Osteoblast (primary cell): Measurements from ENCODE around the gene PGBD5. TPM values are rescaled to one million over a fixed set of nuclear protein-coding genes. Genes with fewer than 3 reads are reported as not detected.

Source experiments
- DNase-seq: peaks from one replicate; pipeline ENCODE4 v3.0.0; 2011; ENCODE audit warnings: low spot score, mixed read lengths; ENCODE audit not compliant: insufficient read length; ENCODE audit errors: missing footprints
- H2AFZ ChIP-seq: 2 replicates; pipeline ENCODE4 v1.6.0; 2011; ENCODE audit warnings: mild to moderate bottlenecking, low read length
- H3K27ac ChIP-seq: 2 replicates; pipeline ENCODE4 v1.5.1; 2011; ENCODE audit warnings: mild to moderate bottlenecking, low read depth, low read length, moderate library complexity
- H3K27me3 ChIP-seq: 2 replicates; pipeline ENCODE4 v1.6.0; 2012; ENCODE audit warnings: mild to moderate bottlenecking, control low read depth, inconsistent platforms, low read length, moderate library complexity; ENCODE audit not compliant: insufficient read depth
- H3K36me3 ChIP-seq: 2 replicates; pipeline ENCODE4 v1.5.1; 2011; ENCODE audit warnings: mild to moderate bottlenecking, low read length, control low read depth, moderate library complexity; ENCODE audit not compliant: insufficient read depth
- H3K4me1 ChIP-seq: 2 replicates; pipeline ENCODE4 v1.5.1; 2011; ENCODE audit warnings: mild to moderate bottlenecking, low read length, control low read depth, moderate library complexity; ENCODE audit not compliant: insufficient read depth
- H3K4me2 ChIP-seq: 2 replicates; pipeline ENCODE4 v1.6.0; 2011; ENCODE audit warnings: mild to moderate bottlenecking, low read length; ENCODE audit not compliant: insufficient read depth
- H3K4me3 ChIP-seq: fragments of 200-600 bp; sonication (generic); 3 replicates; pipeline ENCODE4 v1.5.1; 2012; ENCODE audit warnings: mild to moderate bottlenecking, low read length, inconsistent platforms; ENCODE audit not compliant: insufficient read depth
- H3K79me2 ChIP-seq: 2 replicates; pipeline ENCODE4 v1.6.0; 2012; ENCODE audit warnings: mild to moderate bottlenecking, low read length, control low read depth, inconsistent platforms; ENCODE audit not compliant: insufficient read depth
- H3K9me3 ChIP-seq: 2 replicates; pipeline ENCODE4 v1.5.1; 2011; ENCODE audit warnings: low read depth, low read length, control low read depth
- H4K20me1 ChIP-seq: 2 replicates; pipeline ENCODE4 v1.6.0; 2012; ENCODE audit warnings: mild to moderate bottlenecking, low read length, control low read depth; ENCODE audit not compliant: insufficient read depth
- CTCF ChIP-seq: IDR thresholded peaks from 2 replicates; pipeline ENCODE4 v1.5.1; 2011; ENCODE audit warnings: mild to moderate bottlenecking, low read depth, low read length, moderate library complexity; ENCODE audit errors: extremely low read depth
- total RNA-seq: library from RNA; depleted of rRNA; stranded (reverse); fragments of >200 nt; gene quantifications from 2 replicates; pipeline ENCODE4 v1.2.3, GENCODE V29; 2012

The PGBD5 gene
- total RNA-seq, 1 donor, result under 0.01 TPM

- Histone ChIP-seq H3K4me3 (no peak overlapping the region), H3K4me1 (no peaks in the 10 kb centered on the region), H3K27ac (no peak overlapping the region), H3K79me2 (no peaks in the 10 kb centered on the region), H3K36me3 (no peaks in the 10 kb centered on the region), H3K9me3 (no peaks in the 10 kb centered on the region), H3K4me2 (no peak overlapping the region), H4K20me1 (no peaks in the 10 kb centered on the region), H3K27me3 (no peaks in the 10 kb centered on the region), H2AFZ (no peak overlapping the region)
- no peak for TF ChIP-seq CTCF
- DNase-seq, result no peak
These were observed 9.7 kb downstream of the PGBD5 start for GRCh38 chr1:230416430-230416829.

GRCh38 chr1:230415405-230416132 lies 10.6 kb downstream of the PGBD5 start:
- Histone ChIP-seq H3K4me3 (no peak overlapping the region), H3K9me3 (no peaks in the 10 kb centered on the region), H3K36me3 (no peaks in the 10 kb centered on the region), H3K27me3 (no peaks in the 10 kb centered on the region), H3K4me2 (no peak overlapping the region), H2AFZ (no peak overlapping the region), H3K27ac (no peak overlapping the region), H3K4me1 (no peaks in the 10 kb centered on the region), H3K79me2 (no peaks in the 10 kb centered on the region), H4K20me1 (no peaks in the 10 kb centered on the region)
- TF ChIP-seq CTCF, result no peak
- DNase-seq, result no peak

GRCh38 chr1:230414694-230415093 lies 11.4 kb downstream of the PGBD5 start:
- H4K20me1 ChIP-seq, result no peaks in the 10 kb centered on the region
- H2AFZ ChIP-seq, result no peak overlapping the region
- no peaks in the 10 kb centered on the region for H3K27me3 ChIP-seq
- no peak overlapping the region for H3K4me2 ChIP-seq
- no peak overlapping the region for H3K27ac ChIP-seq
- H3K9me3 ChIP-seq, result no peaks in the 10 kb centered on the region
- H3K4me1 ChIP-seq, result no peaks in the 10 kb centered on the region
- no peaks in the 10 kb centered on the region for H3K36me3 ChIP-seq
- no peak overlapping the region for H3K4me3 ChIP-seq
- no peaks in the 10 kb centered on the region for H3K79me2 ChIP-seq
- TF ChIP-seq CTCF, result no peak
- no peak for DNase-seq

DNA sequence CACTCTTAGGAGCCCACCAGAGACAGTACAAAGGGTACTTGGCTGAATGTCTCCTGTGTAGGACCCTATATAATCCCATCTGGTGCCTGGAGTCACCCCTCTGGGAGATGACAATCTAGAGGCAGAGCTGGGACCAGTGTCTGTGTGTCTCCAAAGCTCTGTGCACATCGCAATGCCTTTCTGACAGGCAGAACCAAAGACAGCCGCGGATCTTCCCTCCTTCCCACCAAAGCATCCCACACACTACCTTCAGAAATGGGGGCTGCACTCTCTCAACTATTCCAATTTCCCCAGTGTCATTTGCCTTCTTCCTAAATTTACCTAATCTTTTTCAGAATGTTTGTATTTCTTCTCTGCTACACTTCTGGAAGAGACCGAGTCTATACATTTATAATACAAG lies 12.0 kb downstream of the PGBD5 start:
- Histone ChIP-seq H3K27me3 (no peaks in the 10 kb centered on the region), H3K36me3 (no peaks in the 10 kb centered on the region), H2AFZ (no peak overlapping the region), H3K9me3 (no peaks in the 10 kb centered on the region), H3K4me1 (no peaks in the 10 kb centered on the region), H3K4me3 (no peak overlapping the region), H3K79me2 (no peaks in the 10 kb centered on the region), H3K27ac (no peak overlapping the region), H3K4me2 (no peak overlapping the region), H4K20me1 (no peaks in the 10 kb centered on the region)
- no peak for TF ChIP-seq CTCF
- no peak for DNase-seq
